Transverse colon (tissue), 4 donors: ENCODE results near the gene MCC.

Experiments used
- EP300 ChIP-seq: sonication (generic); formaldehyde crosslinking; IDR thresholded peaks from one replicate; pipeline ENCODE4 v1.6.1; 2017; ENCODE audit warnings: antibody characterized with exemption, low read depth
- POLR2A ChIP-seq: fragments of 450-650 bp; IDR thresholded peaks from one replicate; pipeline ENCODE4 v1.6.1; 2016; ENCODE audit warnings: antibody characterized with exemption, mild to moderate bottlenecking, moderate library complexity
- POLR2AphosphoS5 ChIP-seq, 3 donors: sonication (generic); formaldehyde crosslinking; IDR thresholded peaks; one replicate each; pipeline ENCODE4 v1.6.1; 2016; ENCODE audit warnings: antibody characterized with exemption in 3 of 3
- TF ChIP-seq, protein P1 (sequence below), 5 experiments: fragments of 200-600 bp in 3 of 5; fragments of 450-650 bp in 2 of 5; sonication (generic) in 3 of 5; IDR thresholded peaks; 1 replicate in 2 of 5; 2 replicates in 3 of 5; pipeline ENCODE4 v1.5.1; 2016 to 2017; ENCODE audit warnings: antibody characterized with exemption in 5 of 5, inconsistent platforms in 3 of 5, mild to moderate bottlenecking in 2 of 5, moderate library complexity in 1 of 5

DNA sequence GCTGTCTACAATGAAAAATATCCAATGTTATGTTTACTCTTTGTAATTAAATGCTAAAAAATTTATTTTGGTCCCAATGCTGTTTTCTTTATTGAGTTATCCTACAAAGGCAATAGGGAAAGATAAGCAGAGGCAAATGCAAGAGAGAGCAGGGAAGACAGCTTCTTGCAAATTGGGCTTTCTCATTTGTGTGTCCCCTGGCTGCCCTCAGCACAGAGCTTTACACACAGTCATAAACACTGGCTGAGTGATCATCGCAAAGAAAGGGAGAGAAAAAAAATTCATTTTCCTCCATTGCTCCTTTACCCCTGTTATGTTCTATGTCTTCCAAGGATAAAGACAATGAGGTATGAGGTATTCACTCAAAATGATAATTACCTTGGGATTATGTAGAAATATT, 51.1 kb downstream of the MCC start:
- TF ChIP-seq, protein P1, sequence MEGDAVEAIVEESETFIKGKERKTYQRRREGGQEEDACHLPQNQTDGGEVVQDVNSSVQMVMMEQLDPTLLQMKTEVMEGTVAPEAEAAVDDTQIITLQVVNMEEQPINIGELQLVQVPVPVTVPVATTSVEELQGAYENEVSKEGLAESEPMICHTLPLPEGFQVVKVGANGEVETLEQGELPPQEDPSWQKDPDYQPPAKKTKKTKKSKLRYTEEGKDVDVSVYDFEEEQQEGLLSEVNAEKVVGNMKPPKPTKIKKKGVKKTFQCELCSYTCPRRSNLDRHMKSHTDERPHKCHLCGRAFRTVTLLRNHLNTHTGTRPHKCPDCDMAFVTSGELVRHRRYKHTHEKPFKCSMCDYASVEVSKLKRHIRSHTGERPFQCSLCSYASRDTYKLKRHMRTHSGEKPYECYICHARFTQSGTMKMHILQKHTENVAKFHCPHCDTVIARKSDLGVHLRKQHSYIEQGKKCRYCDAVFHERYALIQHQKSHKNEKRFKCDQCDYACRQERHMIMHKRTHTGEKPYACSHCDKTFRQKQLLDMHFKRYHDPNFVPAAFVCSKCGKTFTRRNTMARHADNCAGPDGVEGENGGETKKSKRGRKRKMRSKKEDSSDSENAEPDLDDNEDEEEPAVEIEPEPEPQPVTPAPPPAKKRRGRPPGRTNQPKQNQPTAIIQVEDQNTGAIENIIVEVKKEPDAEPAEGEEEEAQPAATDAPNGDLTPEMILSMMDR (IDR thresholded peaks at IDR 0.05), result no peak
- TF ChIP-seq POLR2A (no peak), EP300 (no peak), POLR2AphosphoS5 (IDR thresholded peaks at IDR 0.05) (no peak)
